Body of pancreas (tissue), 4 donors: ENCODE measurements around the gene SEC22B. TPM values are rescaled to one million over a fixed set of nuclear protein-coding genes. Genes with fewer than 3 reads are reported as not detected.
"Not testable (repeated sequence)": the region's sequence is repeated elsewhere in the genome, so short reads cannot be mapped to it uniquely, and the experiment has no call there.

ENCODE experiments used
- ATAC-seq: fragments of 150-250 bp; one replicate; pipeline ENCODE4 v1.9.1; 2016
- DNase-seq, 4 donors: peaks; one replicate each; pipeline ENCODE4 v3.0.0-alpha.2; 2019
- H3K27ac ChIP-seq, 4 donors: fragments of 200-600 bp; sonication (generic); 1 replicate in 3 of 4; 2 replicates in 1 of 4; pipeline versions ENCODE4 v1.5.1 to v1.6.1; 2016 to 2019; ENCODE audit warnings: mild to moderate bottlenecking in 1 of 4, mixed read lengths in 1 of 4, moderate library complexity in 1 of 4
- H3K27me3 ChIP-seq, 2 donors: fragments of 200-600 bp; sonication (generic); one replicate each; pipeline ENCODE4 v1.6.0; 2016; ENCODE audit warnings: mild to moderate bottlenecking in 1 of 2
- H3K36me3 ChIP-seq, 2 donors: fragments of 200-600 bp; sonication (generic); replicated peaks in 1 of 2; 2 replicates each; pipeline ENCODE4 v1.5.1; 2016; ENCODE audit warnings: low read depth in 2 of 2; ENCODE audit not compliant: insufficient read depth in 1 of 2
- H3K4me1 ChIP-seq: fragments of 200-600 bp; sonication (generic); one replicate; pipeline ENCODE4 v1.6.0; 2016
- H3K4me3 ChIP-seq, 2 donors: fragments of 200-600 bp; sonication (generic); 1 replicate in 1 of 2; 2 replicates in 1 of 2; pipeline ENCODE4 v1.5.1; 2016 to 2019
- H3K9me3 ChIP-seq, 3 donors: fragments of 200-600 bp; sonication (generic); 1 replicate in 2 of 3; 2 replicates in 1 of 3; pipeline ENCODE4 v1.5.1; 2016
- CTCF ChIP-seq, 7 experiments: fragments of 450-650 bp in 4 of 7; fragments of 200-600 bp in 3 of 7; sonication (generic) in 3 of 7; IDR thresholded peaks; one replicate each; pipeline ENCODE4 v1.5.1; 2016 to 2019; ENCODE audit warnings: antibody characterized with exemption in 7 of 7
- POLR2A ChIP-seq, 3 donors: fragments of 450-650 bp; IDR thresholded peaks; one replicate each; pipeline ENCODE4 v1.6.1; 2016; ENCODE audit warnings: antibody characterized with exemption in 3 of 3, mild to moderate bottlenecking in 2 of 3
- WGBS, 2 donors: methylation state at CpG; one replicate each; pipeline ENCODE4 v1.1.5; 2017; 5-methylcytosine and 5-hydroxymethylcytosine counted together
- intact Hi-C: fragments of 100-400 bp; cut with DNase I; formaldehyde crosslinking; loops from one replicate; pipeline ENCODE4 v1.15.1; 2023
- total RNA-seq, 2 donors: library from RNA; depleted of rRNA; stranded (reverse); fragments of >200 nt; gene quantifications; one replicate each; pipeline ENCODE4 v1.1.0, GENCODE V29; 2016

Gene SEC22B
- total RNA-seq, 2 donors from 2014 or later: 20.8 to 32.2 TPM

GRCh38 chr1:120149420-120150059 is 26.8 kb downstream of the SEC22B start:
- H3K36me3 ChIP-seq, H3K4me3 ChIP-seq, H3K4me1 ChIP-seq, ATAC-seq, H3K9me3 ChIP-seq, intact Hi-C loops, DNase-seq, H3K27ac ChIP-seq, H3K27me3 ChIP-seq: not testable (repeated sequence)
- TF ChIP-seq POLR2A (IDR thresholded peaks at IDR 0.05): peak in 1 of 3 donors; percentile 8

- DNase-seq, intact Hi-C loops, H3K36me3 ChIP-seq, H3K9me3 ChIP-seq, H3K4me3 ChIP-seq, H3K27me3 ChIP-seq, H3K4me1 ChIP-seq, H3K27ac ChIP-seq: not testable (repeated sequence)
- TF ChIP-seq CTCF (IDR thresholded peaks at IDR 0.05): peak in 2 of 7 experiments; percentile 13 to 24
- peak; percentile 43 for ATAC-seq
- no CpG with 5 or more reads among the region's 1 CpG for WGBS, 2 donors
Observed at GRCh38 chr1:120145806-120146205, 30.5 kb downstream of the SEC22B start.

- H3K36me3 ChIP-seq, H3K4me1 ChIP-seq, intact Hi-C loops, H3K9me3 ChIP-seq, H3K27ac ChIP-seq, H3K27me3 ChIP-seq, DNase-seq, H3K4me3 ChIP-seq: not testable (repeated sequence)
- peak; percentile 76 for ATAC-seq
- no CpG with 5 or more reads among the region's 1 CpG for WGBS, 2 donors
Observed at GRCh38 chr1:120144626-120145025, 31.7 kb downstream of the SEC22B start.

GRCh38 chr1:120144169-120144568 is 32.2 kb downstream of the SEC22B start:
- H3K4me1 ChIP-seq, H3K27ac ChIP-seq, ATAC-seq, H3K9me3 ChIP-seq, H3K4me3 ChIP-seq, H3K36me3 ChIP-seq, intact Hi-C loops, H3K27me3 ChIP-seq, DNase-seq: not testable (repeated sequence)
- WGBS, 2 donors: 79 to 92% methylated on average over 2 of the region's 2 CpGs

- H3K36me3 ChIP-seq, ATAC-seq, DNase-seq, H3K4me1 ChIP-seq, intact Hi-C loops, H3K27me3 ChIP-seq, H3K4me3 ChIP-seq, H3K9me3 ChIP-seq: not testable (repeated sequence)
- peak overlapping the region in 1 of 4 donors; percentile 14 for H3K27ac ChIP-seq
- 63 to 67% methylated on average over 3 of the region's 3 CpGs for WGBS, 2 donors
Observed at GRCh38 chr1:120143334-120143733, 33.0 kb downstream of the SEC22B start.

- WGBS, 2 donors: 61 to 84% methylated on average over 6 to 7 of the region's 14 CpGs
Observed at GRCh38 chr1:120142512-120143263, 33.6 kb downstream of the SEC22B start.

GRCh38 chr1:120141865-120142264 is 34.5 kb downstream of the SEC22B start:
- H3K9me3 ChIP-seq, H3K27ac ChIP-seq, H3K4me1 ChIP-seq, H3K27me3 ChIP-seq, H3K4me3 ChIP-seq, H3K36me3 ChIP-seq, DNase-seq, intact Hi-C loops, ATAC-seq: not testable (repeated sequence)

More at GRCh38 chr1:120142512-120143263, 33.6 kb downstream of the SEC22B start:
- DNase-seq: peak in 2 of 4 donors; percentile 7 to 50
- peak overlapping the region in 1 of 4 donors; percentile 14 for H3K27ac ChIP-seq
- H3K4me3 ChIP-seq, H3K36me3 ChIP-seq, intact Hi-C loops, ATAC-seq, H3K27me3 ChIP-seq, H3K4me1 ChIP-seq, H3K9me3 ChIP-seq: not testable (repeated sequence)

- H3K36me3 ChIP-seq, H3K4me1 ChIP-seq, H3K27me3 ChIP-seq, H3K4me3 ChIP-seq, intact Hi-C loops, H3K27ac ChIP-seq, H3K9me3 ChIP-seq, ATAC-seq, DNase-seq: not testable (repeated sequence)
- 40 to 58% methylated on average over 1 of the region's 1 CpG for WGBS, 2 donors
Observed at GRCh38 chr1:120140656-120141265, 35.6 kb downstream of the SEC22B start.

- H3K27me3 ChIP-seq, H3K4me1 ChIP-seq, H3K4me3 ChIP-seq, intact Hi-C loops, DNase-seq, ATAC-seq, H3K9me3 ChIP-seq, H3K27ac ChIP-seq, H3K36me3 ChIP-seq: not testable (repeated sequence)
- WGBS, 2 donors: 64 to 65% methylated on average over 1 of the region's 1 CpG
Observed at GRCh38 chr1:120136086-120136485, 40.2 kb downstream of the SEC22B start.

- H3K4me3 ChIP-seq, DNase-seq, H3K36me3 ChIP-seq, ATAC-seq, H3K27me3 ChIP-seq, H3K9me3 ChIP-seq, intact Hi-C loops, H3K4me1 ChIP-seq, H3K27ac ChIP-seq: not testable (repeated sequence)
Observed at GRCh38 chr1:120133928-120134325, 42.4 kb downstream of the SEC22B start.
